Kasumi-1 (cell line): ENCODE data around the gene EDARADD.
A peak's percentile ranks its signal among the peaks of the same experiment; 100 is the strongest.
"Not testable (repeated sequence)": the region's sequence is repeated elsewhere in the genome, so short reads cannot be mapped to it uniquely, and the experiment has no call there.

Experiments
- DNase-seq, 2 experiments: peaks; one replicate each; lab custom pipeline; 2025; lab: John Stamatoyannopoulos, UW

Gene EDARADD

DNA sequence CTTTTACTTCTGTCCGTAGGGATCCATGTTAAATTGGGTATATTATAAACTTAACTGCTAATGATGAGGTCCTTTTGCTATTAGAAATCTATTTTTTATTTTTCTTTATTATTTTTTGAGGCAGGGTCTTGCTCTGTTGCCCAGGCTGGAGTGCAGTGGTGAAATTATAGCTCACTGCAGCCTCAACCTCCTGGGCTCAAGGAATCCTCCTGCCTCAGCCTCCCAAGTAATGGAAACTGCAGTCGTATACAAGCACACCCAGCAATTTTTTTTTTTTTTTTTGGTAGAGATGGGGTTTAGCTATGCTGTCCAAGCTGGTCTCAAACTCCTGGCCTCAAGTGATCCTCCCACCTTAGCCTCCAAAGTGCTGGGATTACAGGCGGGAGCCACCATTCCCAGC, 95.1 kb downstream of the EDARADD start:
- DNase-seq, result not testable (repeated sequence)

DNA sequence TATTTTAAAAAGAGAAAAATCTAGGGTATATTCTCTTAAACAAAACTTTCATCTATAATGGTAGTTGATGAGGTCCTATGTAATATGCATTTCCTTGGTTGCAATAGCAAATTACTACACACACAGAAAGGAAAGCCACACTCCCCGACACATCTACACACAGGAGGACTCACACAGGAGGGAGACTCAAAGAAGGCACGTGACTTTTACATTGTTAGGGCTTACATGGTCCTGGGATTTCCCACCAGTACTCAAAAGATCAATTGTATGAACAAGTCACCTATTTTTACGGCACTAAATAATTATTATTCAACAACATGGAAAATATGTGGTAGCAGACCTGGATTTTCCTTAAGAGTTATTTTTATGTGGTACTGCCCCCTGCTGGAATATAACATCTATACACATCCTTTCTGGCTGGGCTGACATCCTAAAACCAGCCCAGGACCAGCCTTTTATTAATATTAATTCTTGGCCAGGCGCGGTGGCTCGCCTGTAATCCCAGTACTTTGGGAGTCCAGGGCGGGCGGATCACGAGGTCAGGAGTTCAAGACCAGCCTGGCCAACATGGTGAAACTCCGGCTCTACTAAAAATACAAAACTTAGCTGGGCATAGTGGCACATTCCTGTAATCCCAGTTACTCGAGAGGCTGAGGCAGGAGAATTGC, 95.8 kb downstream of the EDARADD start:
- DNase-seq, result peak; percentile 29 to 49

DNA sequence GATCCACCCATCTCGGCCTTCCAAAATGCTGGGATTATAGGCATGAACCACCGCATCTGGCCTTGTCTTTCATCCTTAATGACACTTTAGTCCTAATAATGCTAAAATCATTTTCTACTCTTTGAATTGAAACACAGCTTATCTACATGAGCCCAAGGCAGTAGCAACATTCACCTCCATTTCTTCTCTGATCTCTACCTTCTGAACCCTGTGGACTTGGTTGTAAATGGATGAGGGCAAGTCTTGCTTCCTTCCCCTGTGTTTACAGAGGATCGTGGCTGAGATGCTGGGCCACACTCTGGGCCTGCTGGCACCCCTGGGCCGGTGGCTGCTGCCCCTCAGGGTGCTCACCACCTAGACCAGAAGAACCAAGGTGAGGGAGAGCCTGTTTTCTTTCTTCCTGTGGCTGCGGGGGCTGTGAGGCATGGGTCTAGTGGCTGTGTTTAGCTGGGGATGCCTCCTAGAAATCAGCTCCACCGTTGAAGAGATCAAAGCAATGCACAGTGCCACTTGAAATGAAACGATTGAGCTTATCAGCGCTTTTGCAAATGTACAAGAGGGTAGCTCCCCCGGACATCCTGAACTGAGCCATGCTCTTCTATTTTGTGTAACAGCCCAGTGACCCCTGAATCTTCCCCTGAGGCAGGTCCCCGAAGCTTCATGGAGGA, 97.5 kb downstream of the EDARADD start:
- no peak for DNase-seq

DNA sequence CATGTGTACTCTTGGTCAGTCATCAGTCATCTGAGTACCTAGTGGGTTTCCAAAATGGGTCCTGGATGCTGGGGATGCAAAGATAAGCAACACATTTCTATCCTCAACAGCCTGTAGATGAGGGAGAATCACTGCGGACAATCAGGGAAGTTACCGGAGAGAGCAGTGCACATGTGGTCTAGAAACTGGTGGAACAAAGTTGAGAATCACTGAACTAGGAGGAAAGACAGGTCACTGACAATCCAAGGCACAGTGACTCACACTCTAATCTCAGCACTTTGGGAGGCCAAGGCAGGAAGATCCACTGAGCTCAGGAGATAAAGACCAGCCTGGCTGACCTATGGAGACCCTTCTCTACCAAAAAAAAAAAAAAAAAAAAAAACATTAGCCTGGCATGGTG, 98.3 kb downstream of the EDARADD start:
- DNase-seq, result no peak

DNA sequence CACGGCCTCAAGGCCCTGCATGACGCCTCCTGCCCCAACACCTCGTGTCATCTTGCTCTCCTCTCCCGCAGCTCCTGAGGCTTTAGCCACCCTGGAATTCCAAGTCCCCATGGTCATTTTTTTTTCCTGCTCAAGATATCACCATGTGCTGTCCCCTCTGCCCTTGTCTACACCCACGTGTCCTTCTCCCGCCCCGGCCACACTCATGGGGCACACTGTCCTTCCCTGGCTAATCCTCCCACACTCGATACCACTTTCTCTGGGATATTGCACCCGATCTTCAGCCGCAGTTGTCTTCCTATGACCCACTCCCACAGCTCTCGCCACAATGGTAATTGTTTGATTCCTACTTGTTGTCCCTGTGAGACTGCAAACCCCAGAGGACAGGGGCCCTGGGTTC, 100.0 kb downstream of the EDARADD start:
- no peak for DNase-seq

DNA sequence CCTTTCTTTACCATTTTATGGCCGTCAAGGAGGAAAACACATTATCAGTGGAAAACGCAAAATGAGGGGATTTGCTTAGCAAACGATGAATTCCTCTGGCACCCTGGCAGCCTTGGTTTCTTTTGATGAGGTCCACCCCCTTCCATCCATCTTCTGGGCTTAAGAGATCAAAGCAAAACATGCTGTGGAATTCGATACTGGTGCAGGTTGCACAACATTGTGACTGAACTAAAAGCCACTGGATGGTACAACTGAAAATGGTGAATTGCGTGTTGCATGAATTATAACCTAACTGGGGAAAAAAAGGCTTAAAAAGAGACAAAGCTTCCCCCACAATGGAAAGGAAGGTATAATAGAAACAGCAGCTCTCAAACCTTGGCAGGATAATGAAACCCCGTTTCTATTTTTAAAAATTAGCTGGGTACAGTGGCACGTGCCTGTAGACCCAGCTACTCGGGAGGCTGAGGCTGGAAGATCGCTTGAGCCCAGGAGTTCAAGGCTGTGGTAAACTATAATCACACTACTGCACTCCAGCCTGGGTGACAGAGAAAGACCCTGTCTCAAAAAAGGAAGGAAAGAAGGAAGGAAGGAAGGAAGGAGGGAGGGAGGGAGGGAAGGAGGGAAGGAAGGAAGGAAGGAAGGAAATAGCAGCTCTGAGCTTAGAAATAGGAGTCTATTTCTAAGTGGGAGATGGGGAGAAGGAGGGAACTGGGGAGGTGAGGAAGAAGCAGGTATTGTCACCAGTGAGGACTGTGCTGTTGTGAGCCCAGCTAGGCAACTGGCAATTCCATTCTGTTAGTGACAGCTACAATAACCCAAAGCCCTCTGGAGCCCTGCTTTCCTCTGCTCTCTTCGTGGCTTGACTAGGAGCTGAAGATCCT, 100.7 kb downstream of the EDARADD start:
- DNase-seq, result no peak

DNA sequence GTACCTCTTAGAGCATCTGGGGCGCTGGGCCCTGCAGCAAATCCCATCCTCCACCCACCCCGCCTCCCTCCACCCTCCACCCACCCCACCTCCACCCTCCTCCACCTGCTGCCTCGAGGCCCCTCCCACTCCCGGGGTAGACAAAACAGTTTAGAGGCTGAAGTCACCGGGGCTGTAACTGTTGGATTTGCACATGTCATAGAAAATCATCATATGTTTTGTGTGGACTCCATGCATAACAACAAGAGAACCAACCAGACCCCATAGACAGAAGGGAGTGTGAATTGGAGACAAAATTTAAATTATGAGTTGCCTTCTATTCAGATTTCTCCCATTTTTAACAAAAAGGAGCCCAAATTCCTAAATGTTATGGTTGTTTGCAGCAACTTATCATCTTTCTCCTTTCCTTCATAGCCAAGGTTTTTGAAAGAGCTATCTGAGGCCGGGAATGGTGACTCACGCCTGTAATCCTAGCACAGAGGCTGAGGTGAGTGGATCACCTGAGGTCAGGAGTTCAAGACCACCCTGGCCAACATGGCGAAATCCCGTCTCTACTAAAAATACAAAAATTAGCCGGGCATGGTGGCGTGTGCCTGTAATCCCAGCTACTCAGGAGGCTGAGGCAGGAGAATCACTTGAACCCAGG, 101.5 kb downstream of the EDARADD start:
- DNase-seq, result no peak

DNA sequence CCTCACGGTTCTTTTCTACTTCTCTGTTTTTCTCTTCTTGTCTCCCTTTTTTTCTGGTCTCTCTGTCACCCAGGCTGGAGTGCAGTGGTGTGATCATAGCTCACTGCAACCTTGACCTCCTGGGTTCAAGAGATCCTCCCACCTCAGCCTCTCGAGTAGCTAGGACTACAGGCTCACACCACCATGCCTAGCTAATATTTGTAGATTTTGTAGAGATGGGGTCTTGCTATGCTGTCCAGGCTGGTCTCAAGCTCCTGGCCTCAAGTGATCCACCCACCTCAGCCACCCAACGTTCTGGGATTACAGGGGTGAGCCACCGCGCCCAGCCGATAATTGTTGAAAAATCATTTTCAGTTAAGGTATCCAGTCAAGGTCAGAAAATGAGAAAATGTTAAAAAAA, 103.8 kb downstream of the EDARADD start:
- DNase-seq, result no peak

DNA sequence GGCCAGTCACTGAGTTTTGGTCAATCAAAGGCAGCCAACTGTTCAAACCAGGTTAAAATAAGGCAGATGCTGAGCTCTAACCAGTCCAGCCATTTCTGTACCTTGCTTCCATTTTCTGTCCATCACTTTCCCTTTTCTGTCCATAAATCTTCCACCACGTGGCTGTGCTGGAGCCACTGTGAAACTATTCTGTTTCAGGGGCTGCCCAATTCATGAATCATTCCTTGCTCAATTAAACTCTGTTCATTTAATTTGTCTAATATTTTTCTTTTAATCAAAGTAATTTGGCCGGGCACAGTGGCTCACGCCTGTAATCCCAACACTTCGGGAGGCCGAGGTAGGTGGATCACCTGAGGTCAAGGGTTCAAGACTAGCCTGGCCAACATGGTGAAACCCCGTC, 107.0 kb downstream of the EDARADD start:
- DNase-seq, result no peak

DNA sequence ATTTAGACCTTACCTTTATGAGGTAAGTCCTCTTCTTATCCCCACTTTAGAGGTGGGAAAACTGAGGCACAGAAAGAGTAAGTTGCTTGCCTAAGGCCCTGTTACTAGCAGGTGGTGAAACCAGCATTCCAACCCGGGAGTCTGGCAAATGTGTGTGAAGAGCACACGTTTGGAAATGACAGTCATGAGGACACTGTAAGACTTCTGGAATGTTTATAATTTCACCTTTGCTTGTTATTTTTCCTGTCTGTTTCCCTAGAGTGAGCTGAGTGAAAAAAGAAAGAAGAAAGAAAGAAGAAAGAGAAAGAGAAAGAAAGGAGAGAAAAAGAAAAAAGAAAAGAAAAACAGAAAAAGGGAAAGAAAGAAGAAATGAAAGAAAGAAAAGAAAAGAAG, 108.5 kb downstream of the EDARADD start:
- no peak for DNase-seq

DNA sequence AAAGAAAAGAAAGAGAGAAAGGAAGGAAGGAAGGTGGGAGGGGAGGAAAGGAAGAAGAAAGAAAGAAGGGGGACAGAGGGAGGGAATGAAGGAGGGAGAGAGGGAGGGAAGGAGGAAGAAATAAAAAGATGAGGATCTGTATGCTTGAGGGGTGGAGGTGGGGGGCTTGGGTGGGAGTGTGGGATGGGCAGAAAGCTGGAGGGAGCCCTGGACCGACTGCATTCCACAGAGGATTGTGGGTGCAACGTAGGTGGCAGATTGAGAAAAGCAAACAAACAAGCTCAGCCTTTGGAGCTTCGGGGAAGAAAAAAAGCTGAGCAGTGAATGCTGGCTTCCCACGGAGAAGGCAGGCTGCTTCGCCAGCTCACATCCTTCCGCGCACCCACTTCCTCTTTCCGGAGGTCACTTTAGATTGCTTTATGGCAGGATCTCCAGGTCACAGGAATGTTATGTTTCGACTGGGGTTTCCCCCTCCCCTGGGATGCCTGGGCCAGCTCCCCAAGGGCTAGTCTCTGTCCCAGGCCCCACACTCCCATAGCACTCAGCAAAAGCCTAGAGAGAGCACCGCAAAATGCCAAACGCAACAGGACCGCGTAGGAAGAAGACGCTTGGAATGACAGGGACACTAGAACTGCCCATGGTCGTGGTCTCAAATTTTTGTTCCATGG, 109.0 kb downstream of the EDARADD start:
- DNase-seq, result peak; percentile 64 to 65

DNA sequence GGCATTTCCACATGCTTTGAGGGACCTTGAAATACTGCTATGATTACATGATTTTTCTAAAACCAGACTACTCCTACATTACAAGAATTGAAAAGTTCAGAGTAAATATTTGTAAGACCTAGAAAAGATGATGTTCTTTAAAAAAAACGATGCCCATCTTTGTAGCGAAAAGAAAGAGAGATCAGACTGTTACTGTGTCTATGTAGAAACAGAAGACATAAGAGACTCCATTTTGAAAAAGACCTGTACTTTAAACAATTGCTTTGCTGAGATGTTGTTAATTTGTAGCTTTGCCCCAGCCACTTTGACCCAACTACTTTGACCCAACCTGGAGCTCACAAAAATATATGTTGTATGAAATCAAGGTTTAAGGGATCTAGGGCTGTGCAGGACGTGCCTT, 110.3 kb downstream of the EDARADD start:
- DNase-seq, result not testable (repeated sequence)

DNA sequence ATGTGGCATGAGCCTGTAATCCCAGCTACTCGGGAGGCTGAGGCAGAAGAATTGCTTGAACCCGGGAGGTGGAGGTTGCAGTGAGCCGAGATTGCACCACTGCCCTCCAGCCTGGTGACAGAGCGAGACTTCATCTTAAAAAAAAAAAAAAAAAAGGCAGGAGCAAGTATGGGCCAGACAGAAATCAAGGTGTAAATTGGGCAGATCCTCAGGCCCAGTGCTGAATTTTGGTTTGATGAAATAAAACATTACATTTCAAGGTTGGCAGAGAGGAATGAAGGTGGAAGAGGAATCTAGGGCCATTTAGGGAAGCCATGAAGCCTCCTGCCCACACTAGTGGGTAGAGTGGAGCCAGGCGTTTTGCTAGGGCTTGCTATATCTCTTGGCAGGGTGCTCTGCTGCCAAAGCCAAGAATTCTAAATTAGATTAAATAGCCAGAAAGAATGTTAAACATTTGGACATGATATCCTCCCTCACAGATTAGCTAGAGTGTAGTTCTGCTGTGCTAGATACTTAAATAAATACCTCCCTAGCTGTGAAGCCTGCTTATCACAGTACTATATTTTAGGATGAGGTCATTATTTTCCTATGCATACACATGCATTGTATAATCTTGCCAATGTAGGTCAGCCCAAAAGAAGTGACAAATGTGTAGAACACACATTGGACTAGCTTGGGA, 113.1 kb downstream of the EDARADD start:
- no peak for DNase-seq

DNA sequence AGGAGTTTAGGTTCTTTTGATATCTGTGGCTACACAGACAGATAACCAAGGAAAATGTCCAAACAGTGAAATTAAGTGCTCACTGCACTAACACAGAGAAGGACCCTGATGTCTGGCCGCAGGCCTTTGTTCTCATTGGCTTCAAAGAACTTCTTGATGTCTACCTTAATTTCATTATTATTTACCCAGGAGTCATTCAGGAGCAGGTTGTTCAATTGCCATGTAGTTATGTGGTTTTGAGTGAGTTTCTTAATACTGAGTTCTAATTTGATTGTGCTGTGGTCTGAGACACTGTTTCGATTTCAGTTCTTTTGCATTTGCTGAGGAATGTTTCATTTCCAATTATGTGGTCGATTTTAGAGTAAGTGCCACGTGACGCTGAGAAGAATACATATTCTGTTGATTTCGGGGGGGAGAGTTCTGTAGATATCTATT, 114.5 kb downstream of the EDARADD start:
- DNase-seq, result no peak

DNA sequence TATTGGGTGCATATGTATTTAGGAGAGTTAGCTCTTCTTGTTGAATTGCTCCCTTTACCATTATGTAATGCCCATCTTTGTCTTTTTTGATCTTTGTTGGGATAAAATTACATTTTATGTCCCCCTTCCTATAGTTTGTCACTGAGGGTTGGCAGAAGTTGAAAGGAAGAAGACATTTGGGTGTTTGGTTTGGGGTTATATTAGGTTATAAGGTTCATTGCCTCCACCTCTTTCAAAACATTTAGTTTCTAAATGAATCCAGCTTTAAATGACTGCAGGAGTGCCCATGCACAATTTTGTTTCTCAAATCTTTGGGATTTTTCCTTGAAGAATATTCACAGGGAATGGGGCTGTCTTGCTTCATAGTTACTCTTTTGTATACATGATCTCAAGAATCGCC, 115.1 kb downstream of the EDARADD start:
- no peak for DNase-seq

DNA sequence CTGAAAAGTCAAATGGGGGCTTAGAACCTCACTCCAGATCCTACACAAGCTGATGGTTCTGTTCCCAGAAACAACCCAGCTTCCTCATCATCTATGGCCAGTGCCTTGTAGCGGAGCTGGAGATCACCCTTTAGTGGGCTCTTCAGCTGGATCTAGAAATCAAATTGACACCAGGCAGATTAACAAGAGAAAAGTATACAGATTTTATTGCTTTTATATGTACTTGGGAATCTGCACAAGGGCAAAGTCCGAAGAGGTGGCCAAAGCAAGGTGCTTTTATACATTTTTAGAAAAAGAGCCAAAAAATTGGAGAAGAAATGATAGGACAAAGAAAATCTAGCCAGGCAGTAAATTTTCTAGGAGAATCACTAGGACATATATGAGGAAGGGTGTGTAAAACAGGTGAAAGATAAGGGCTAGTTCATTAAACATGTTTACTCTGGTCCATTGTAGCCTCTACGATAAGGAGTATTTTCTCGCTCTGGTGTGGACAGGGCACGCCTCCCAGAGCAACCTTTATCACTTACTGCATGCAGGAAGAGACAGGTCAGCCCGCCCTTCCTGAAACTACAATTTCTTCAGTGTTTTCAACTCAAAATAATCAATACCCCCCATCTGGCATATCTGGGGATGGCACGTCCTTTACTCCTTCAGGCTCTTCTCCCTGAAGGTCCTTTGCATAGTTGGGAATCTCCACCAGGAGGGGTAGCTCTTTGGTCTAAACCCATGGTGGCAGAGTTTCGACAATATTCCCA, 115.7 kb downstream of the EDARADD start:
- no peak for DNase-seq

DNA sequence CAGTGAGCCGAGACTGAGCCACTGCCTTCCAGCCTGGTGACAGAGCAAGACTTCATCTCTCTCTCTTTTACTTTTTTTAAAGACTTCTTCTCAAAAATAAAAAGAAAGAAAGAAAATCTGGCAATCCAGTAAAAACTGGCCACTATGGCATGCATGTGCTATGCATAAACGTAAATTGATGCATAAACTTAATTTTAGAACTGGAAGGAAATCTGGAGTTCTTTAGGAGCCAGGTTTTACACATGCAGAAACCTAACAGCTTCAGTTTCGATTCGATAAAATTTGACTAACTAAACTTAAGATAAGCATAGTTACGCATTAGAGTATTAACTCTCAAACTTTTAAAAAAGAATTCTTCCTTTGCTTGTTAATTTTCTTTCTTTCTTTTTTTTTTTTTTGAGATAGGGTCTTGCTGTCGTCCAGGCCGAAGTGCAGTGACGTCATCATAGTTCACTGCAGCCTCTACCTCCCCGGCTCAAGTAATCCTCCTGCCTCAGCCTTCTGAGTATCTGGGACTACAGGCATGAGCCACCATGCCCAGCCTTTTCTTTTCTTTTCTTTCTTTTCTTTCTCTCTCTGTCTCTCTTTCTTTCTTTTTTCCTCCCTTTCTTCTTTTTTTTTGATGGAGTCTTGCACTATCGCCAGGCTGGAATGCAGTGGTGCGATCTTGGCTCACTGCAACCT, 117.8 kb downstream of the EDARADD start:
- DNase-seq, result no peak

DNA sequence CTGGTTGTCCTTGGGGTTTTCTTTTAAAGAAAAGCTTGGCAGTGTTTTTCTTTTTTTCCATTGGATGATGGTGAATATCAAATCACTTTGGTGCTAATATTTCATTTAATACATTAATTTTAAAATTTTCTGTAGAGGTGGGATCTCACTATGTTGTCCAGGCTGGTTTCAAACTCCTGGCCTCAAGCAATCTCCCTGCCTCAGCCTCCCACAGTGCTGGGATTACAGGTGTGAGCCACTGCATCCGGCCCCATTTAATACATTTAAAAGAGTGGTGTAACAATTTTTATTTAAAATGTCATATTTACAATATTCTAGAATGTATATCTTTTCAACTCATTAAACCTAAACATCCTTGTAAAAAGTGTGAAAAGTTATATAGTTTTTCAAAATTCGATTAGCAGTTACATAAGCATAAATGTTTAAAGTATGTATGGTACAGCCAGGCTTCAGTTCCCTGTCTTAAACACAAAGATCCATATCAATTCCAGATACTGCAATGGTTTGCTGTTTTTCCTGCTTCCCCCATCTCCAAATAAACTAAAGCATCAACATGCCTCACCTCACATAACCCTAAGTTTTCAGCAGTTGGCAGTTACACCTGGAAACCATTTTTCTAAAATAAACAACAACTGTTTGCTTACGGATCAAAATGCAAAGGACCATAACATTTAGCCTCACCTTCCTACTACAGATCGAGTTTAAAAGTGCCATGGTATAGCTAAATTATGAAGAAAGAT, 120.8 kb downstream of the EDARADD start:
- no peak for DNase-seq

DNA sequence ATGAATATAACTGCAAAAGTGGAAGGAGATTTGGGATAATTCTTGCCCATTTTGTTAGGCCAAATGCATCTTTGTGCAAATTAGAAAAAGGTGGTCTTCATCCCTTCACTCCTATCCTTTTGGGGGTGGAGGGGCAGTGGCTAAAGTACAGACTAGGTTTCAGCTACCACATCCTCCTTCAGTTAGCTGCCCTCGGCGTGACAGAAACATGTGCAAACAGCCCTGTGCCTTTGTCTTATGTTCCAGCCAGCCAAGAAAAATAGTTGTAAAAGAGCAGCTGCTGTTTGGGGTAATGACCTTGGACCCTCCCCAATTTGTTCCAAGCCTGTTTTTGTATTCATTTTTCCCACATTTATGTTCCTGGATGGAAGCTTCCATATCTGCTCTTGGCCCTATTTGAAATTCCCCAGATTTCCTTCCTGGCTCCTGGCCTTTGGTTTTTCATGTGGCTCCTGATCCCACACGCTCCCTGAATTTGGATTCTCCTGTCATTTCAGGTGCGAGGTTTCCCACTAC, 121.4 kb downstream of the EDARADD start:
- no peak for DNase-seq
